ENCODE measurements around the gene KCNQ1OT1.

KCNQ1OT1 gene

DNA sequence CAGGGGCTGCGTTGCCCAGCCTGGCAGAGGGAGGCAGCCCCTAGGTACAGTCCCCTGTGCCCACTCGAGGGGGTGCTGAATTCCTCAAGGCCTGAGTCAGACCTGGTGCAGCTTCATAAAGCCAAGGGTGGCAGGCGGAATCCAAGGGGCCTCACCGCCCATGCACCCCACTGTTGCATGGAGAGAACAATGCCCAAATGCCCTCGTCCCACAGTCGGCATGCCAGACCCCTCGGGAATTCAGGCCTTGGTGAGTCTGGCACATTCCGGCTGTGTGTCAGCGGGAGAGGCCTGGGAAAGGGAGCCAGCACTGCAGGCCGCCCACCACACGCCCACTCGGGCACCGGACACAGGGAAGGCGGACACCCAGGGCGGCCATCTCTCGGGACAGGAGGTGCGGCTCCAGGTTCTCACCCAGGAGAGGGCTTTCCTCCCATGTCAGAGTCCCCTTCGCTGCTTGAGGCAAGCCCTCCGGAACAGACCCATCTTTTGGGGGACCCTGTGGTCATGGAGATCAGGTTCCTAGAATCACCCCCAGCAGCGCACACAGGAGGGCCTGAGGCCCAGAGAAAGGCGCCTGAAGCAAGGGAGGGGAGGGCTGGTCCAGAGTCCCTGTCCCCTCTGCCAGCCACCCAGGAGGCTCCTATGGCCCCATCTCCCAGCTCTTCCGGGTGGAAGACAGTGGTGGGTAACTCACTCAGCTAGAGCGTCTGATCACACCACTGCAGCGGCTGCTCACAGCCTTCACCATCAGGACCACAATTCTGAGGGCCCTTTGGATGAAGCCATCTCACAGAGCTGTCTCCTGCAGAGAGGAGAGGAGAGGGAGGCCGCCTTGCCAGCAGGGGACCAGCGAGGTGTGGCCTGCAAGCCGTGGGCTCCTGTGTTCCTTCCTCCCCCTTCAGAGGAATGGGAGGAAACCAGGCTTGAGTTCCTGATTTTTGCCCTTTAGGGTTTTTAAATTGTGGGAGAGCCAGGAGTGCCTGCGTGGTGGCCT, 31.6 kb upstream of the KCNQ1OT1 start:
- DNase-seq (ENCODE audit: low read depth) = no peak
- TF ChIP-seq, protein P1, sequence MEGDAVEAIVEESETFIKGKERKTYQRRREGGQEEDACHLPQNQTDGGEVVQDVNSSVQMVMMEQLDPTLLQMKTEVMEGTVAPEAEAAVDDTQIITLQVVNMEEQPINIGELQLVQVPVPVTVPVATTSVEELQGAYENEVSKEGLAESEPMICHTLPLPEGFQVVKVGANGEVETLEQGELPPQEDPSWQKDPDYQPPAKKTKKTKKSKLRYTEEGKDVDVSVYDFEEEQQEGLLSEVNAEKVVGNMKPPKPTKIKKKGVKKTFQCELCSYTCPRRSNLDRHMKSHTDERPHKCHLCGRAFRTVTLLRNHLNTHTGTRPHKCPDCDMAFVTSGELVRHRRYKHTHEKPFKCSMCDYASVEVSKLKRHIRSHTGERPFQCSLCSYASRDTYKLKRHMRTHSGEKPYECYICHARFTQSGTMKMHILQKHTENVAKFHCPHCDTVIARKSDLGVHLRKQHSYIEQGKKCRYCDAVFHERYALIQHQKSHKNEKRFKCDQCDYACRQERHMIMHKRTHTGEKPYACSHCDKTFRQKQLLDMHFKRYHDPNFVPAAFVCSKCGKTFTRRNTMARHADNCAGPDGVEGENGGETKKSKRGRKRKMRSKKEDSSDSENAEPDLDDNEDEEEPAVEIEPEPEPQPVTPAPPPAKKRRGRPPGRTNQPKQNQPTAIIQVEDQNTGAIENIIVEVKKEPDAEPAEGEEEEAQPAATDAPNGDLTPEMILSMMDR (IDR thresholded peaks at IDR 0.05; ENCODE audit: control insufficient read depth, insufficient read depth, low read depth, low read length, missing control alignments) = no peak
- no peak overlapping the region for H3K4me3 ChIP-seq (ENCODE audit: control insufficient read depth, low read depth, low read length)

DNA sequence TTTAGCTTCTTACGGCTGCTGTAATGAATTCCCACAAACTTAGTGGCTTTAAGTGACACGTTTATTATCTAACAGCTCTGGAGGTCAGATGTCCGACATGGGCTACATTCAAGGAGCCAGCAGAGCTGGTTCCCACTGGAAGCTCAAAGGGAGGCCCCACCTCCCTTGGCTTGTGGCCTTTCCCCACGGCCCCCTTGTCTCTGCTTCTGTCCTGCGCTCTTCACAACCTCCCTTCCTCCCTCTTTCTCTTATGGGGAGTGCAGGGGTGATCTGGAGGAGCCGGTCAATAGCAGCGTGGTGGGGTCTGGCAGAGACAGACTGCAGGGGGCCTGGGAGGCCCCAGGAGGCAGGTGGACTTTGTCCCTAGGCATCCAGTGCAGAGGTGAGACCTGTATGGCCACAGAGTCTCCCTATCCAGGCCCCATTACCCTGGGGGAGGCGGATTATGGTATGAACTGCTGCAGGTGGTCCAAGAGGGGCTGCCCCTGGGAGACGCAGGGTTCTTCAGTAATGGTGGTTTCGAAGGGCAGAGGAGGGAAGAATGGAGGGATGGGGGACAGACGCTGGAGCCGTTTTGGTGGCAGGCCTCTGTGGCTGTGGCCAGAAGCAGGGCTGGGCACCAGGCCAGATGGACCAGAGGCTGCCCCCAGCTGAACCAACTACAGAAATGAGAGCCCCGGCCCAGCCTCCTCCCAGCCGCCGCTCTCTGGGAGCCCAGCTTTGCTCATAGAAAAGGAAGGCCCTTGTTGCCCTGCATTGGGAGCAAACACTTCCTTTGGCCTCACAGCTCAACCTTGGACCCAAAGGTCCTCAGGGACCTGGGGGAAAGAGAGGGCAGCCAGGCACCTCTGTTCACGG, 30.7 kb upstream of the KCNQ1OT1 start:
- no peak for DNase-seq (ENCODE audit: low read depth)
- no peak overlapping the region for H3K4me3 ChIP-seq (ENCODE audit: control insufficient read depth, low read depth, low read length)
- TF ChIP-seq, protein P1 (IDR thresholded peaks at IDR 0.05; ENCODE audit: control insufficient read depth, insufficient read depth, low read depth, low read length, missing control alignments) = no peak

DNA sequence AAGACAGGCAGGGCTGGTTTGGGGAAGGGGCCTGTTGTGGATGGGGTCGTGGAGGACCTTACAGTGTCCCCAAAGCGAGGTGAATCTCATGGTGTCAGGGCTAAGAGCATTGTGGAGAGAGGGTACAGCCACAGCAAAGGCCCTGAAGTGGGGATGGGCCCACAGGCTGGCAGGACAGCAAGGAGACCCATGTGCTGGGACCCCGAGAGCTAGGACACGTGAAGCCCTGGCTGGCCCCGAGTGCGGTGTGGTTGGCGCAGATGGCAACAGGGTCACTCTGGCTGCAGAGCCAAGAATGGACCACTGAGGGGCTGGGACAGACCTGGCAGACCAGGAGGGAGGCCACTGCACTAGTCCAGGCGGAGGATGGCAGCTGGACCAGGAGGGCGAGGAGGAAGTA, 30.0 kb upstream of the KCNQ1OT1 start:
- H3K4me3 ChIP-seq (ENCODE audit: control insufficient read depth, low read depth, low read length) = no peak overlapping the region
- TF ChIP-seq, protein P1 (IDR thresholded peaks at IDR 0.05; ENCODE audit: control insufficient read depth, insufficient read depth, low read depth, low read length, missing control alignments) = no peak
- DNase-seq (ENCODE audit: low read depth) = no peak

DNA sequence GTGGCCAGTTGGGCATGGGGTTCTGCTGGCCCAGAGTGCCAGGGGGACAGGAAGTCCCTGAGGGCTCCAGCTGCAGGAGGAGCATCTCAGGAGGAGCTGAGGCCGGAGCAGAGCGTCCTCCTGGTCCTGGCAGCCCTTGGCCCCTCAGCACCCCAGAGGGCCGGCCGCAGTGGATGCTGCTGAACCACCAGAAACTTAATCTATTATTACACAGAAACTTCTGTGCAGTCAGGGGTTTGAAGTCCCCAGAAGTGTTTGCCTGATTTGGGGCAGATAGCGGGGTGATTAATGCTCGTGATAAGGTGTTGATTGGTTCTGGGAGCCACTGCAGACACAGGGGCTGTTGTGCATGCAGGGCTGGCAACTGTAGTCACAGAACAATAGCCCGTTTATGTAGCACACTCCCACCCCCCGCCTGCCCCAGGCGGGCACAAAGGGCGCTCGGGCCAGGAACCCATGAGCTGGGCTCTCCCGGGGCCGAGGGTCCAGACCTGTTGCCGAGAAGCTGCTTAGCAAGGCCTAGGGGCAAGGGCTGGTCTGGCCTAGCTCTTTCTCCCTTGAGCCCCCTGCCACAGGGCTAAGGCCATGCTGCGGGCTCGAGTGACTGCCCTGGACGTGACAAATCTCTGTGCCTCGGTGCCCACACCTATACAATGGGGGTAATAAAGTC, 29.0 kb upstream of the KCNQ1OT1 start:
- TF ChIP-seq, protein P1 (IDR thresholded peaks at IDR 0.05; ENCODE audit: control insufficient read depth, insufficient read depth, low read depth, low read length, missing control alignments) = no peak
- DNase-seq (ENCODE audit: low read depth) = no peak
- no peak overlapping the region for H3K4me3 ChIP-seq (ENCODE audit: control insufficient read depth, low read depth, low read length)

DNA sequence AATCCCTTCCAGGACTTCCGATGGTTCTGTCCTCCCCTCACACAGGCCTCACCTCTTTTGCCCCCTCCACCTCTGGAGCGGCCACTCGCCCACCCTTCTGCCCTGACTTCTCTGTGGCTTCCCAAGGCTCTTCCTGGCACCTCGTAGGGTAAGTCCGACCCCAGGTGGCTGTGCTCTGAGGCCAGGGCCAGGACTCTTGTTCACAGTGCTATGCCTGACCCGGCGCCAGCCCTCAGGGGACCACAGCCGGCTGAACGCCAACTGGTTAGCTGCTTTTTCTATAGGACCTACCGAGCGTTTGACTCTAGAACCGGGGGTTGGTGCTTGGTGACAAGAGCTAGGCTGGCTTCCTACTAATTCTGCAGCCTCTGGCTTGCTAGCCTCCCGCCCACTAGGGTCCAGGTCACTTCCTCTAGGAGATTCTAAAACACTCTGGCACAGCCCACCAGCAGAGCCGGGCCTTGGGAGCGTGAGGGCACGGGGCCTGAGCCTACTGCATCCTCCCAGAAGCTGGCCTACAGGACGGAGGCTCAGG, 28.4 kb upstream of the KCNQ1OT1 start:
- DNase-seq (ENCODE audit: low read depth) = no peak
- H3K4me3 ChIP-seq (ENCODE audit: control insufficient read depth, low read depth, low read length) = no peak overlapping the region
- TF ChIP-seq, protein P1 (IDR thresholded peaks at IDR 0.05; ENCODE audit: control insufficient read depth, insufficient read depth, low read depth, low read length, missing control alignments) = no peak

DNA sequence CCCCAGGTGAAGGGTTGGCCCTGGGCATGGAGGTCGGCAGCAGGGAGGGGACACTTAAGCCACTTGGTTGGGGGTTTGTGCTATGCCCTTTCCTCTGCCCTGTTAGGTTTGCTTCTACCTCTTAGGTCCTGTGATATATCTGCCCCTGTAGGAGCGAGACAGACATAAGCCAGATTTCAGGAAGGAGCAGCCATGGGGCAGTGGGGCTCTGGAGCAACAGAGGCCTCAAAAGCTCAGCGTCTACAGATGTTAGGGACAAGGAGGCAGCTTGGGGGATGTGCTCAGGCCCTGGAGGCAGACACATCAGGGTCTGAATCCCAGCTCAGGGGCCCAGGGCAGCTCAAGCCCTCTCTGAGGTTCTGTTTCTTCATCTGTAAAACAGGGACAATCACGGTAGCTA, 27.2 kb upstream of the KCNQ1OT1 start:
- TF ChIP-seq, protein P1 (IDR thresholded peaks at IDR 0.05; ENCODE audit: control insufficient read depth, insufficient read depth, low read depth, low read length, missing control alignments) = no peak
- H3K4me3 ChIP-seq (ENCODE audit: control insufficient read depth, low read depth, low read length) = no peak overlapping the region
- DNase-seq (ENCODE audit: low read depth) = no peak

Measured in AG09309 (cell line).